Liver (tissue), 9 donors: ENCODE measurements around the gene GOLGA1. TPM values are rescaled to one million over a fixed set of nuclear protein-coding genes. Genes with fewer than 3 reads are reported as not detected.

Source experiments
- DNase-seq: peaks from one replicate; pipeline ENCODE4 v3.0.0-alpha.2; 2017; ENCODE audit warnings: low spot score
- H3K27ac ChIP-seq, 2 donors: one replicate each; pipeline ENCODE4 v1.7.0; 2013; ENCODE audit warnings: inconsistent platforms in 2 of 2, low read length in 2 of 2, control low read depth in 1 of 2, low read depth in 1 of 2, mild to moderate bottlenecking in 1 of 2
- H3K27me3 ChIP-seq, 4 donors: one replicate each; pipeline versions ENCODE4 v1.6.1 to v1.7.0; 2013; ENCODE audit warnings: low read length in 3 of 4, inconsistent platforms in 1 of 4, mild to moderate bottlenecking in 1 of 4, moderate library complexity in 1 of 4; ENCODE audit not compliant: control insufficient read depth in 4 of 4, insufficient read depth in 4 of 4
- H3K36me3 ChIP-seq, 4 donors: one replicate each; pipeline versions ENCODE4 v1.6.1 to v1.7.0; 2013; ENCODE audit warnings: low read length in 3 of 4, mild to moderate bottlenecking in 3 of 4, low read depth in 1 of 4, moderate library complexity in 1 of 4; ENCODE audit not compliant: control insufficient read depth in 4 of 4, insufficient read depth in 3 of 4
- H3K4me1 ChIP-seq, 4 donors: one replicate each; pipeline versions ENCODE4 v1.6.1 to v1.7.0; 2013; ENCODE audit warnings: low read length in 3 of 4, mild to moderate bottlenecking in 3 of 4, moderate library complexity in 1 of 4; ENCODE audit not compliant: control insufficient read depth in 4 of 4, insufficient read depth in 4 of 4
- H3K4me3 ChIP-seq, 3 donors: one replicate each; pipeline versions ENCODE4 v1.6.1 to v1.7.0; 2013; ENCODE audit warnings: low read length in 3 of 3, control low read depth in 1 of 3, low read depth in 1 of 3, mild to moderate bottlenecking in 1 of 3
- H3K9ac ChIP-seq, 2 donors: one replicate each; pipeline ENCODE4 v1.7.0; 2013; ENCODE audit warnings: low read length in 2 of 2, mild to moderate bottlenecking in 2 of 2, moderate library complexity in 2 of 2, control low read depth in 1 of 2, low read depth in 1 of 2
- H3K9me3 ChIP-seq, 4 donors: one replicate each; pipeline versions ENCODE4 v1.6.1 to v1.7.0; 2013; ENCODE audit warnings: low read length in 3 of 4; ENCODE audit not compliant: control insufficient read depth in 4 of 4
- CTCF ChIP-seq: fragments of 150-350 bp; IDR thresholded peaks from 2 replicates; pipeline ENCODE4 v1.5.1; 2017; ENCODE audit warnings: improper control_type of control experiment, low read depth, low read length; ENCODE audit not compliant: missing input control
- EGR1 ChIP-seq, 2 donors: IDR thresholded peaks; 2 replicates each; pipeline ENCODE4 v1.6.1; 2016 to 2018; ENCODE audit warnings: antibody characterized with exemption in 2 of 2, low read depth in 2 of 2
- FOXA1 ChIP-seq: IDR thresholded peaks from 2 replicates; pipeline ENCODE4 v1.6.1; 2016; ENCODE audit warnings: antibody characterized with exemption
- FOXA2 ChIP-seq: IDR thresholded peaks from 2 replicates; pipeline ENCODE4 v1.6.1; 2016; ENCODE audit warnings: antibody characterized with exemption
- GABPA ChIP-seq, 2 donors: IDR thresholded peaks in 1 of 2; conservative IDR thresholded peaks in 1 of 2; 2 replicates each; pipeline ENCODE4 v1.6.1; 2016; ENCODE audit warnings: antibody characterized with exemption in 2 of 2, mild to moderate bottlenecking in 1 of 2, moderate library complexity in 1 of 2
- HNF4A ChIP-seq, 2 donors: conservative IDR thresholded peaks; 2 replicates each; pipeline ENCODE4 v1.6.1; 2016; ENCODE audit warnings: antibody characterized with exemption in 2 of 2, mild to moderate bottlenecking in 2 of 2
- HNF4G ChIP-seq: IDR thresholded peaks from 2 replicates; pipeline ENCODE4 v1.6.1; 2016; ENCODE audit warnings: antibody characterized with exemption
- JUND ChIP-seq, 2 donors: IDR thresholded peaks; 2 replicates each; pipeline ENCODE4 v1.6.1; 2016; ENCODE audit warnings: antibody characterized with exemption in 2 of 2
- MAX ChIP-seq: IDR thresholded peaks from 2 replicates; pipeline ENCODE4 v1.6.1; 2016; ENCODE audit warnings: antibody characterized with exemption
- NR2F2 ChIP-seq: IDR thresholded peaks from 2 replicates; pipeline ENCODE4 v1.6.1; 2016; ENCODE audit warnings: antibody characterized with exemption
- RAD21 ChIP-seq, 2 donors: IDR thresholded peaks; 2 replicates each; pipeline ENCODE4 v1.6.1; 2016; ENCODE audit warnings: antibody characterized with exemption in 2 of 2, mild to moderate bottlenecking in 2 of 2
- REST ChIP-seq: IDR thresholded peaks from 2 replicates; pipeline ENCODE4 v1.6.1; 2016; ENCODE audit warnings: antibody characterized with exemption, mild to moderate bottlenecking
- RXRA ChIP-seq, 2 donors: IDR thresholded peaks; 2 replicates each; pipeline ENCODE4 v1.6.1; 2017 to 2018; ENCODE audit warnings: antibody characterized with exemption in 2 of 2, mild to moderate bottlenecking in 1 of 2
- SP1 ChIP-seq: IDR thresholded peaks from 2 replicates; pipeline ENCODE4 v1.6.1; 2018; ENCODE audit warnings: antibody characterized with exemption, mild to moderate bottlenecking
- TAF1 ChIP-seq: conservative IDR thresholded peaks from 2 replicates; pipeline ENCODE4 v1.6.1; 2016; ENCODE audit warnings: antibody characterized with exemption, mild to moderate bottlenecking
- YY1 ChIP-seq: IDR thresholded peaks from 2 replicates; pipeline ENCODE4 v1.6.1; 2016; ENCODE audit warnings: antibody characterized with exemption, mild to moderate bottlenecking
- WGBS: extraction: QIAGEN DNeasy Blood & Tissue Kit; methylation state at CpG from one replicate; pipeline ENCODE4 v1.1.7; 2013; 5-methylcytosine and 5-hydroxymethylcytosine counted together
- polyA plus RNA-seq, 2 donors: library from polyadenylated mRNA; stranded (reverse) in 1 of 2; unstranded in 1 of 2; fragments of 200-250 nt in 1 of 2; fragments of >200 nt in 1 of 2; fragmentation: Nextera tagmentation in 1 of 2; extraction: Ambion mirVana in 1 of 2; gene quantifications; one replicate each; pipeline versions ENCODE4 v1.2.1 to v1.2.3, GENCODE V29; 2013 to 2015
- total RNA-seq, 2 donors: library from RNA; depleted of rRNA; stranded (reverse); fragments of >200 nt; gene quantifications; one replicate each; pipeline ENCODE4 v1.2.3, GENCODE V29; 2014
- TF ChIP-seq, protein P1 (sequence below): IDR thresholded peaks from 2 replicates; pipeline ENCODE4 v1.6.1; 2016; ENCODE audit warnings: antibody characterized with exemption
- donor health status: healthy.
- donor health status: healthy.
- donor health status: healthy.
- donor health status: healthy.
- donor health status: healthy.

GOLGA1 gene
- total and polyA plus RNA-seq, 4 donors, result 5.9 to 17.6 (median 8.9) TPM

DNA sequence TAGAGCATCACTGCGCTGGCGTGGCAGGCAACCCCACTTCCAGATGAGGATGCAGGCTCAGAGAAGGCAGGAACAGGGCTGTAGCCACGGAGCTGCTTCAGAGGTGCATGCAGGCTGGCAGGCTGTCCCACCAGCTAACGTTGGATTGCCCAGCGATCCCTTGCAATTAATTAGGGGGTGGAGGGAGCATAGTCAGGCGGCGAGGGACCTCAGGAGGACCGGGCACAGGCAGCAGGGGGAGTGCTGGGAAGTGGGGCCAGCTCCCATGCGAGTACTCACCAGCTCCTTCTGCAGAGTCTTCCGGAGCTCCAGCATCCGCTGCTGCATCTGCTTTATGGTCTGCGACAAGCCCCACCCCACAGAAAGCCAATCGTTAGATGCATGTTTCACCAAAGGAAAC lies 58.7 kb downstream of the GOLGA1 start:
- Histone ChIP-seq H3K27ac (no peak overlapping the region), H3K36me3 (peaks cover 13 to 78% (median 44%) of the 10 kb centered on the region in 4 donors), H3K4me1 (no peaks in the 10 kb centered on the region), H3K9ac (no peak overlapping the region), H3K4me3 (no peak overlapping the region), H3K27me3 (no peaks in the 10 kb centered on the region), H3K9me3 (no peaks in the 10 kb centered on the region)
- TF ChIP-seq CTCF (no peak), SP1 (no peak), HNF4A (conservative IDR thresholded peaks at IDR 0.05) (no peak), MAX (no peak), GABPA (IDR thresholded peaks at IDR 0.05 in 1 of 2, conservative IDR thresholded peaks at IDR 0.05 in 1 of 2) (no peak), JUND (IDR thresholded peaks at IDR 0.05) (no peak), YY1 (no peak), RAD21 (IDR thresholded peaks at IDR 0.05) (no peak), EGR1 (IDR thresholded peaks at IDR 0.05; ENCODE audit: low read depth in 2 of 2) (no peak), REST (no peak), TAF1 (no peak), FOXA2 (no peak), HNF4G (no peak), RXRA (IDR thresholded peaks at IDR 0.05) (no peak)
- TF ChIP-seq, protein P1, sequence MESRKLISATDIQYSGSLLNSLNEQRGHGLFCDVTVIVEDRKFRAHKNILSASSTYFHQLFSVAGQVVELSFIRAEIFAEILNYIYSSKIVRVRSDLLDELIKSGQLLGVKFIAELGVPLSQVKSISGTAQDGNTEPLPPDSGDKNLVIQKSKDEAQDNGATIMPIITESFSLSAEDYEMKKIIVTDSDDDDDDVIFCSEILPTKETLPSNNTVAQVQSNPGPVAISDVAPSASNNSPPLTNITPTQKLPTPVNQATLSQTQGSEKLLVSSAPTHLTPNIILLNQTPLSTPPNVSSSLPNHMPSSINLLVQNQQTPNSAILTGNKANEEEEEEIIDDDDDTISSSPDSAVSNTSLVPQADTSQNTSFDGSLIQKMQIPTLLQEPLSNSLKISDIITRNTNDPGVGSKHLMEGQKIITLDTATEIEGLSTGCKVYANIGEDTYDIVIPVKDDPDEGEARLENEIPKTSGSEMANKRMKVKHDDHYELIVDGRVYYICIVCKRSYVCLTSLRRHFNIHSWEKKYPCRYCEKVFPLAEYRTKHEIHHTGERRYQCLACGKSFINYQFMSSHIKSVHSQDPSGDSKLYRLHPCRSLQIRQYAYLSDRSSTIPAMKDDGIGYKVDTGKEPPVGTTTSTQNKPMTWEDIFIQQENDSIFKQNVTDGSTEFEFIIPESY, result no peak
- no peak for DNase-seq
- WGBS, result 84% methylated on average over 13 of the region's 13 CpGs

- 95% methylated on average over 16 of the region's 16 CpGs for WGBS
- H3K36me3 ChIP-seq, result peaks cover 14 to 79% (median 43%) of the 10 kb centered on the region in 4 donors
Observed at GRCh38 chr9:124881138-124881743, 59.6 kb downstream of the GOLGA1 start.

More at GRCh38 chr9:124881138-124881743, 59.6 kb downstream of the GOLGA1 start:
- H3K9me3 ChIP-seq, result no peaks in the 10 kb centered on the region
- no peaks in the 10 kb centered on the region for H3K27me3 ChIP-seq
- no peak for DNase-seq
- H3K27ac ChIP-seq, result no peak overlapping the region
- no peak overlapping the region for H3K4me3 ChIP-seq
- no peak overlapping the region for H3K9ac ChIP-seq
- TF ChIP-seq YY1, result no peak
- no peak for TF ChIP-seq HNF4A (conservative IDR thresholded peaks at IDR 0.05)
- TF ChIP-seq FOXA1, result no peak
- TF ChIP-seq TAF1, result no peak
- no peak for TF ChIP-seq MAX
- TF ChIP-seq RXRA (IDR thresholded peaks at IDR 0.05), result no peak
- no peak for TF ChIP-seq HNF4G
- no peak for TF ChIP-seq GABPA (IDR thresholded peaks at IDR 0.05 in 1 of 2, conservative IDR thresholded peaks at IDR 0.05 in 1 of 2)
- TF ChIP-seq NR2F2, result no peak
- no peak for TF ChIP-seq EGR1 (IDR thresholded peaks at IDR 0.05; ENCODE audit: low read depth in 2 of 2)
- no peaks in the 10 kb centered on the region for H3K4me1 ChIP-seq
